ENCODE results near the gene TXNIP. TPM values are rescaled to one million over a fixed set of nuclear protein-coding genes. Genes with fewer than 3 reads are reported as not detected.

Gene TXNIP
- total RNA-seq, 1 experiment from 2014 or later, result 131 TPM

GRCh38 chr1:145957443-145958319 is 38.7 kb downstream of the TXNIP start, which contains the start of gene LIX1L:
LIX1L (minus strand) TSS chr1:145958017; CDS start chr1:145957927, 90 bp downstream.
- DNase-seq, result peak; percentile 85 to 91

GRCh38 chr1:145956781-145957442 is 39.5 kb downstream of the TXNIP start:
- ChIA-PET POLR2A (ENCODE audit: unreplicated experiment) (no interaction called here), CTCF (no interaction called here)
- BruUV-seq (replicated peaks), result no TSS peak
- TF ChIP-seq, protein P1, sequence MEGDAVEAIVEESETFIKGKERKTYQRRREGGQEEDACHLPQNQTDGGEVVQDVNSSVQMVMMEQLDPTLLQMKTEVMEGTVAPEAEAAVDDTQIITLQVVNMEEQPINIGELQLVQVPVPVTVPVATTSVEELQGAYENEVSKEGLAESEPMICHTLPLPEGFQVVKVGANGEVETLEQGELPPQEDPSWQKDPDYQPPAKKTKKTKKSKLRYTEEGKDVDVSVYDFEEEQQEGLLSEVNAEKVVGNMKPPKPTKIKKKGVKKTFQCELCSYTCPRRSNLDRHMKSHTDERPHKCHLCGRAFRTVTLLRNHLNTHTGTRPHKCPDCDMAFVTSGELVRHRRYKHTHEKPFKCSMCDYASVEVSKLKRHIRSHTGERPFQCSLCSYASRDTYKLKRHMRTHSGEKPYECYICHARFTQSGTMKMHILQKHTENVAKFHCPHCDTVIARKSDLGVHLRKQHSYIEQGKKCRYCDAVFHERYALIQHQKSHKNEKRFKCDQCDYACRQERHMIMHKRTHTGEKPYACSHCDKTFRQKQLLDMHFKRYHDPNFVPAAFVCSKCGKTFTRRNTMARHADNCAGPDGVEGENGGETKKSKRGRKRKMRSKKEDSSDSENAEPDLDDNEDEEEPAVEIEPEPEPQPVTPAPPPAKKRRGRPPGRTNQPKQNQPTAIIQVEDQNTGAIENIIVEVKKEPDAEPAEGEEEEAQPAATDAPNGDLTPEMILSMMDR (conservative IDR thresholded peaks at IDR 0.05), result no peak
- no peak for TF ChIP-seq EZH2 (IDR thresholded peaks at IDR 0.05; ENCODE audit: low read depth)
- no peaks in the 10 kb centered on the region for H3K79me2 ChIP-seq (ENCODE audit: low read depth)
- H3K4me1 ChIP-seq (replicated peaks; ENCODE audit: insufficient read depth), result peaks cover 6% of the 10 kb centered on the region
- DNase-seq, result no peak
- intact Hi-C loops (cut with micrococcal nuclease; ENCODE audit: unreplicated experiment), result no loop called here
- no peak overlapping the region for H3K4me3 ChIP-seq
- H2AFZ ChIP-seq, result no peak overlapping the region
- H3K27me3 ChIP-seq (ENCODE audit: insufficient read depth, low read depth), result peaks cover 53% of the 10 kb centered on the region
- H3K4me2 ChIP-seq, result peak overlapping the region; percentile 82; the same call in 1 of the 2 replicates
- no peaks in the 10 kb centered on the region for H3K9me2 ChIP-seq (ENCODE audit: insufficient read depth)
- no peak overlapping the region for H3K27ac ChIP-seq
- H4K20me1 ChIP-seq (ENCODE audit: insufficient read depth), result no peaks in the 10 kb centered on the region
- H3K36me3 ChIP-seq (ENCODE audit: low read depth), result no peaks in the 10 kb centered on the region
- H3F3A ChIP-seq (ENCODE audit: insufficient read depth, low read depth), result 0 out of 2 replicates have a peak, but pooled peaks cover 7% of the 10 kb centered on the region
- H3K9me3 ChIP-seq (ENCODE audit: insufficient read depth, low read depth), result no peaks in the 10 kb centered on the region

More at GRCh38 chr1:145957443-145958319, 38.7 kb downstream of the TXNIP start, which contains the start of gene LIX1L:
- no peaks in the 10 kb centered on the region for H3K36me3 ChIP-seq (ENCODE audit: low read depth)
- H3K4me2 ChIP-seq, result peak within 1 kb of the TSS; percentile 82
- H4K20me1 ChIP-seq (ENCODE audit: insufficient read depth), result no peaks in the 10 kb centered on the region
- ChIA-PET POLR2A (ENCODE audit: unreplicated experiment) (interaction anchor here (0.6 to 0.7 kb wide), 5 partner anchors 11 to 52 kb away, joined by 3 to 7 read pairs (median 4); partner anchors contain the start of gene PEX11B), CTCF (interaction anchor here (0.9 to 1.1 kb wide), 2 partner anchors 30 to 66 kb away, joined by 3 to 4 read pairs; partner anchors contain the start of gene RBM8A)
- no peaks in the 10 kb centered on the region for H3K9me2 ChIP-seq (ENCODE audit: insufficient read depth)
- H3K27me3 ChIP-seq (ENCODE audit: insufficient read depth, low read depth), result peaks cover 53% of the 10 kb centered on the region
- intact Hi-C loops (cut with micrococcal nuclease; ENCODE audit: unreplicated experiment), result no loop called here
- H3K4me3 ChIP-seq, result peak within 1 kb of the TSS; percentile 37; the same call in 1 of the 2 replicates
- no peaks in the 10 kb centered on the region for H3K79me2 ChIP-seq (ENCODE audit: low read depth)
- H2AFZ ChIP-seq, result peak within 1 kb of the TSS; percentile 5; the same call in 1 of the 2 replicates
- peaks cover 8% of the 10 kb centered on the region for H3F3A ChIP-seq (ENCODE audit: insufficient read depth, low read depth)
- H3K4me1 ChIP-seq (replicated peaks; ENCODE audit: insufficient read depth), result peaks cover 12% of the 10 kb centered on the region
- no TSS peak for BruUV-seq (replicated peaks)
- TF ChIP-seq EZH2 (IDR thresholded peaks at IDR 0.05; ENCODE audit: low read depth), result no peak
- TF ChIP-seq, protein P1 (conservative IDR thresholded peaks at IDR 0.05), result no peak
- H3K9me3 ChIP-seq (ENCODE audit: insufficient read depth, low read depth), result no peaks in the 10 kb centered on the region
- H3K27ac ChIP-seq, result no peak within 1 kb of the TSS

- H3F3A ChIP-seq (ENCODE audit: insufficient read depth, low read depth), result 0 out of 2 replicates have a peak, but pooled peaks cover 7% of the 10 kb centered on the region
- no peak overlapping the region for H3K4me2 ChIP-seq
- H3K79me2 ChIP-seq (ENCODE audit: low read depth), result no peaks in the 10 kb centered on the region
- no peak overlapping the region for H3K27ac ChIP-seq
- peaks cover 56% of the 10 kb centered on the region for H3K27me3 ChIP-seq (ENCODE audit: insufficient read depth, low read depth)
- H3K4me1 ChIP-seq (replicated peaks; ENCODE audit: insufficient read depth), result peaks cover 4% of the 10 kb centered on the region
- DNase-seq, result no peak
- TF ChIP-seq, protein P1 (conservative IDR thresholded peaks at IDR 0.05), result no peak
- TF ChIP-seq EZH2 (IDR thresholded peaks at IDR 0.05; ENCODE audit: low read depth), result no peak
- intact Hi-C loops (cut with micrococcal nuclease; ENCODE audit: unreplicated experiment), result no loop called here
- no peak overlapping the region for H3K4me3 ChIP-seq
- POLR2A ChIA-PET (ENCODE audit: unreplicated experiment), result no interaction called here
- H3K9me2 ChIP-seq (ENCODE audit: insufficient read depth), result no peaks in the 10 kb centered on the region
- CTCF ChIA-PET, result no interaction called here
- no peaks in the 10 kb centered on the region for H4K20me1 ChIP-seq (ENCODE audit: insufficient read depth)
- no peaks in the 10 kb centered on the region for H3K36me3 ChIP-seq (ENCODE audit: low read depth)
- H2AFZ ChIP-seq, result no peak overlapping the region
- no peaks in the 10 kb centered on the region for H3K9me3 ChIP-seq (ENCODE audit: insufficient read depth, low read depth)
- no TSS peak for BruUV-seq (replicated peaks)
These were observed 40.0 kb downstream of the TXNIP start for GRCh38 chr1:145956361-145956760.
